GM21576 (cell line): ENCODE measurements around the gene MYLK4.

ENCODE experiments used
- ATAC-seq: cut with Tn5 transposase; IDR thresholded peaks from one replicate; pipeline ENCODE4 v1.9.1; 2021; ENCODE audit warnings: mild to moderate bottlenecking, moderate library complexity; ENCODE audit not compliant: unreplicated experiment

MYLK4 gene

GRCh38 chr6:2635911-2636310 is 114.8 kb downstream of the MYLK4 start:
- no peak for ATAC-seq

DNA sequence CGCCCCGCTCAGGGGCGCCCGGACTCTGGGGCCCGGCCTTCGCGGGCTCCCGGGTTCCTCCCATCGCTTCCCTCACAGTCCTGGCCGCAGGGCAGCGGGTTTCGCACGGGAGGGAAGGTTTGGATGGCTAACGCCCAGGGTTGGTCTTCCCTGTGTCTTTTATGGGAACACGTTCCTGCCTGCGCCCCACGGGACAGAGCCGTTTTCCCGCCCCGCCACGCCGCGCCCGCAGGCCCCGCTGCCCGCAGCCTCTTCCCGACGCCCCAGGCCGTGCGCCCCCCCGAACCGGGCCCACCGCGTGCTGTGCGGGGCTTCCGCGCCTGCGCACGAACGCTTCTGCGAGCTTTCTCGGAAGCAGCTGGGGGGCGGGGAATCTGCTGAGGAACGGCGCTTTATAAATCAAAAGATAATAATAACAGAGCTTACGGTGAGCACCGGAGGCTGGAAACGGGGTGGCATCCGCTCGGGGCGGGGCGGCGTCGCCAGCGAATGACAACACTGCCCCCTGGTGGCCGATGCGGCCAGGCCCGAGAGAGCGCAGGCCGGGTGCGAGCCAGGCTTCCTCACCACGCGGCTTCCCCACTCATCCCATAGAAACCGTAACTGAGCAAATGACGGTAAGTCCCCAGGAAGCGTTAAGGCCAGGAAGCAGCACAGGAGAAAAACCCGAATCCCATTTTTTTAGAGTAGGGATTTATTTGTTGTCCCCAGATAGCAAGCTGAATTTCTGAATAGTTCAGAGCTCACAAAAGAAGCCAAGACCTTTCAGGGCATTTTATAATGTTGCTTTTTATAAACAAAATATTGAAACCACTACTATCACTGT is 116.4 kb downstream of the MYLK4 start:
- ATAC-seq = peak; percentile 86

DNA sequence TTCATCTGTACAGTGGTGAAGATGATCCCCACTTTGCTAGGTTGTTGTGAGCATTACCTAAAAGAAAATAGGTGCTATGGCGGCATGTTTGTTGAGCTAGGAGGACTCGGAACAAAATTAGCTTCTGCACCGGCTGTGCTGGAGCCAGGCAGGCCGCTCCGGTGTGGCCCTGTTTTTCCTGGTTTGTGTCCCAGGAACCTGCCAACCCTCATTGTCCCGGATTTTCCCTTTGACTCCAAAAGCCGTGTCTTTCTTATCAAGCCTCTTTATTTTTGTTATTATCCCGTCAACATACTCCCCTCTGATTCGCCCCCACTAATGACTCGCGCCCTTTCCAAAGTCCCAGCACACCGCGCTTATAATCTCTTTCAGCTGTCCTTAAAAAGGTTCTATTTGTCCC is 117.0 kb downstream of the MYLK4 start:
- no peak for ATAC-seq

GRCh38 chr6:2632976-2633584 is 117.6 kb downstream of the MYLK4 start:
- no peak for ATAC-seq

DNA sequence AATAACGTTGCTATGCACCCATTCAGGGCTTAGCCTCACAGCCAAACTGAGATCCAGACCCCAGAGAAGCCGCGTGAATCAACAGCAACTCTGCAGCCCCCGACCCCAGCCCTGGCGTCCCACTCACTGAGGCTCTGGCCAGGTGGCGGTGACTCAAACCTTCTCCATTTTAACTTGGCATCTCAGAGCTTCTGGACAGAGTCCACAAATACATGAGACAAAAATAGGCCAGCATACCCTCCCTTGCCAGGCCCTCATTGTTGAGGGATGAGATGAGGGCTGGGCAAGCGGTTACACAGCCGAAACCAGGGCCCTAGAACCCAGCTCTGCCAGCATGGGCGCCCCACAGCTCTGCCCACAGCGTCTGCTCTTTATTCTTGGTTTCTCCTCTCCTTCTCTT is 118.4 kb downstream of the MYLK4 start:
- ATAC-seq = no peak

DNA sequence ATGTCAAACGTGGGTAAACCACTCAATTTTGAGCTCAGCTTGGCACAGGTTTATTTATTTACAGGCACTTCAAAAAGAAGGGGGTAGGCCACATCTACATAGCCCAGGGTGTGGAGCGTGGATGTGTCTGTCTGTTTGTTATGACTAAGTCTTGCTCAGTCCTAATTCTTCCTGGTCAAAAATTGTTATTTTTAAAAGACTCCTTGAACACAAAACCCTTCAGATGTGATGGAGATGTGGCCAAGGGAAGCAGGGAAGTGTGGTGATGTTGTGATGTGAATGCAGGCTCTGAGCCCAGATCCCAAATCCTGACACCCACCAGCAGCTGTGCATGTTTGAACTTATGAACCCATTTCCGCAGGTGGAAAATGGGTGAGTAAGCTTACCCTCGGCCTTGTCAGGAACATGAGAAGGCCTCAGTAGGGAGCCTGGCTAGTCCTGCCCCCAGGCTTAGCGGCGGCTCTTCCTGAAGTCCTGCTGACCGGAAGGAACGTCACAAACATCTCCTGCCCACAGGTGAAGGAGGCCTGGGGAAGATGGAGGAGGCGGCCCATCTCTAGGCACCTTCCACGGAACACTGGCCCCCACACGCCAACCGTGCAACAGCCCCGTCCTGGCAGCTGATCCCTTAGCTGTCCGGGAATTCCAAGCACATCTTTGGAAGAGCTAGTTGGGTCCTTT is 119.7 kb downstream of the MYLK4 start:
- no peak for ATAC-seq

- ATAC-seq = no peak
Measured at GRCh38 chr6:2630359-2630758, 120.4 kb downstream of the MYLK4 start.

- no peak for ATAC-seq
Measured at GRCh38 chr6:2626401-2626800, 124.3 kb downstream of the MYLK4 start.

- no peak for ATAC-seq
Measured at GRCh38 chr6:2625581-2625980, 125.1 kb downstream of the MYLK4 start.

GRCh38 chr6:2624177-2624576 is 126.5 kb downstream of the MYLK4 start:
- ATAC-seq = no peak

DNA sequence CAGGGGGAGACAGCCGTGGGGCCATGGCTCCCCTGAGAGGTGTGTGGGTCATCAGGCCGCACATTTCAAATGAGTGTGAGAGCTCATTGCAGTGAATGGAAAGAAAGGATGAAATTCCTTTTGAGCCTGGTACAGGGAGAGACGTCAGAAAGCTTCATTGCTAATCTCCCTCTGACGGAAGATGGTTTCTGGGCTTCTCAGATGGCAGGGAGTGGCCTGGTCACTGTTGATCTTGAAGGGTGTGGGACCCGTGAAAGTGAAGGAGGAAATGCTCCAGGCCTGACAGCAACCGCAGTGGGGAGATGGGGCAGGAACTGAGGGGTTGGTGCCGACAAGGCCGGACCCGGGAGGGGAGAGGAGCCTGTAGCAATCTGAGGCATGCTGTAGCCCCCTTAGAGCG is 127.4 kb downstream of the MYLK4 start:
- ATAC-seq = no peak

DNA sequence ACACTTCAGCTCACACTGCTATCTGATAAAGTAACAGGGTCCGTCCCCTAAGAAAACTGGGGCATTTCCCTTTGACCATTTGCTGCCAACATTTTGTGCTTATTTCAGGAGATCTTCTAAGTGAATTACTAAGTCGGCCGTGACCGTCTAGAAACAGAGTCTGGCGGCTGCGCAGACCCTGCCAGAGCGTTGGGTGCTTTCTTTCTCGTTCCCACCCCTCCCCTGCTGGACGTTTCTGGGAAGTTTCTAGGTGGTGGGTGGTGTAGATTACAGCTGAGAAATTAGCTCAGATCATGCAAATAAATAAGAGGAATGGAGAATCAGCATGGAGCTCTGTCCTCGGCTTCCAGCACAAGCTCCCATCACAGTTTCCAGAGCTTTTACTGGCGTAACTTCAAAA is 128.1 kb downstream of the MYLK4 start:
- ATAC-seq = no peak

- no peak for ATAC-seq
Measured at GRCh38 chr6:2619651-2620050, 131.1 kb downstream of the MYLK4 start.

DNA sequence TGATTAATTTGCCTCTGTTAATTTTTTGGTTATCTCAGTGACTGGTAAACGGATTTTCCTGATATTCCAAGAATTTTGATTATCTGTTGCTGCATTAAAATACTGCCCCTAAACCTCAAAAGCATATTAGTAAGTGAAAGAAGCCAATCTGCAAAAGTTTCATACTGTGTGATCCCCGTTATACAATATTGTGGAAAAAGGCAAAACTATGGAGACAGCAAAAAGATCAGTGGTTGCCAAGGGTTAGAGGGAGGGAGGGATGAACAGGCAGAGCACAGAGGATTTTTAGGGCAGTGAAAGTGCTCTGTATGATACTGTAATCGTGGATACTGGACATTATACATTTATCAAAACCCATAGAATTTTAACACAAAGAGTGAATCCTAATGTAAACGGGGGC is 133.0 kb downstream of the MYLK4 start:
- ATAC-seq = no peak

- ATAC-seq = no peak
Measured at GRCh38 chr6:2616811-2617210, 133.9 kb downstream of the MYLK4 start.

- no peak for ATAC-seq
Measured at GRCh38 chr6:2615251-2615650, 135.5 kb downstream of the MYLK4 start.

DNA sequence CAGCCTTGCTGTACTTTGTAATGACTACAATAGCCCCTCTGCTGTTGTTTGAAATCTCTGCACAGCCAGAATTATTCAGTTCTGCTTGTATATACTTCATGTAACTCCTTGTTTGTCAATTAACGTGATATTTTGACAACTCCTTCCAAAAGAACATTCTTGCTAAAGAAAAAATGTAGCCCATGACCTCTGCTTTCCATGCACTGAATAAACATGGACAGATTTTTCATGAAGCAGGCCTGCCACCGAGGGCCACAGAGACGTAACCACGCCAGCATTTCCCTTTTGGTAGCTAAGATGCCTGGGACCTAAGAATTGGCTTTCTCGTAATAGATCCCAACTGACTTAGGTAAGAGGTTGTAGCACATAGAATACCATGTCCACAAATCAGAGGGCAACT is 135.9 kb downstream of the MYLK4 start:
- ATAC-seq = no peak

DNA sequence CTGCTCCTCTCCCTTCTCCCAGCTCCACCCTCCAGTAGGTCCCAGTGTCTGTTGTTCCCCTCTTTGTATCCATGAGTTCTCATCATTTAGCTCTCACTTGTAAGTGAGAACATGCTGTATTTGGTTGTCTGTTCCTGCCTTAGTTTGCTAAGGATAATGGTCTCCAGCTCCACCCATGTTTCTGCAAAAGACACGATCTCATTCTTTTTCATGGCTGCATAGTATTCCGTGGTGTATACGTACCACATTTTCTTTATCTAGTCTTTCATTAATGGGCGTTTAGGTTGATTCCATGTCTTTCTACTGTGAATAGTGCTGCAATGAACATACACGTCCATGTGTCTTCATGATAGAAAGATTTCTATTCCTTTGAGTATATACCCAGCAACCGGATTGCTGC is 136.6 kb downstream of the MYLK4 start:
- no peak for ATAC-seq
